HepG2 (cell line): Measurements from ENCODE around the gene KRTAP5-2. TPM values are rescaled to one million over a fixed set of nuclear protein-coding genes. Genes with fewer than 3 reads are reported as not detected.

Source experiments
- ATAC-seq: fragments of 200-7000 bp; cut with Tn5 transposase; 3 replicates; pipeline ENCODE4 v1.9.1; 2020; ENCODE audit warnings: mild to moderate bottlenecking, moderate library complexity
- BruUV-seq: library from RNA; stranded (reverse); fragments of 400-500 nt; replicated peaks from 2 replicates; lab custom pipeline; 2021; lab: Mats Ljungman, UMichigan
- CTCF ChIA-PET: fragments of 300-600 bp; formaldehyde crosslinking; extraction: SDS; loops from one replicate; lab custom pipeline; 2021; ENCODE audit warnings: low total read pairs, inconsistent platforms, low intra/inter-chr PET ratio; lab: Yijun Ruan, JAX
- POLR2A ChIA-PET: fragments of 350-600 bp; sonication (Branson Sonifier 250); formaldehyde crosslinking; loops from one replicate; lab custom pipeline; 2020; ENCODE audit warnings: antibody characterized with exemption, inconsistent platforms; lab: Yijun Ruan, JAX
- DNase-seq: peaks from one replicate; pipeline ENCODE4 v3.0.0-alpha.2; 2015; ENCODE audit warnings: low spot score
- FAIRE-seq: peaks from 3 replicates; lab custom pipeline; 2011; peaks lifted over from hg19 to GRCh38; lab: Jason Lieb, UNC
- H2AFZ ChIP-seq: one replicate; pipeline ENCODE4 v1.6.1; 2011; ENCODE audit warnings: low read length, inconsistent platforms
- H3K27ac ChIP-seq: fragments of 300-600 bp; 3 replicates; pipeline ENCODE4 v1.8.0; 2011; ENCODE audit warnings: mixed run types, mild to moderate bottlenecking, mixed read lengths, low read length, inconsistent platforms; ENCODE audit not compliant: insufficient read depth; ENCODE audit errors: extremely low read length
- H3K27me3 ChIP-seq, 2 experiments: fragments of 200-600 bp in 1 of 2; 2 replicates in 1 of 2; 3 replicates in 1 of 2; pipeline versions ENCODE4 v1.6.0 to v1.8.0; 2011; ENCODE audit warnings: low read length in 2 of 2, mild to moderate bottlenecking in 2 of 2, moderate library complexity in 2 of 2, inconsistent platforms in 1 of 2; ENCODE audit not compliant: insufficient read depth in 2 of 2, control insufficient read depth in 1 of 2
- H3K36me3 ChIP-seq, 2 experiments: fragments of 200-600 bp in 1 of 2; replicated peaks in 1 of 2; 2 replicates in 1 of 2; 3 replicates in 1 of 2; pipeline versions ENCODE4 v1.5.1 to v1.8.0; 2011; ENCODE audit warnings: low read length in 2 of 2, inconsistent platforms in 1 of 2; ENCODE audit not compliant: insufficient read depth in 2 of 2, control insufficient read depth in 1 of 2
- H3K4me1 ChIP-seq: 2 replicates; pipeline ENCODE4 v1.5.1; 2012; ENCODE audit warnings: low read length, inconsistent platforms; ENCODE audit not compliant: insufficient read depth
- H3K4me2 ChIP-seq: 2 replicates; pipeline ENCODE4 v1.6.0; 2011; ENCODE audit warnings: low read depth, low read length, inconsistent platforms
- H3K4me3 ChIP-seq, 3 experiments: fragments of 200-600 bp in 1 of 3; sonication (generic), shearing (Covaris generic) in 1 of 3; replicated peaks in 1 of 3; 2 replicates each; pipeline ENCODE4 v1.5.1; 2011 to 2016; ENCODE audit warnings: low read length in 3 of 3, inconsistent platforms in 2 of 3, low read depth in 2 of 3, mild to moderate bottlenecking in 2 of 3, control low read depth in 1 of 3, mixed read lengths in 1 of 3; ENCODE audit not compliant: insufficient read depth in 1 of 3
- H3K79me2 ChIP-seq: one replicate; pipeline ENCODE4 v1.6.1; 2011; ENCODE audit warnings: low read length, inconsistent platforms; ENCODE audit not compliant: insufficient read depth
- H3K9ac ChIP-seq: 2 replicates; pipeline ENCODE4 v1.6.0; 2011; ENCODE audit warnings: mild to moderate bottlenecking, low read depth, low read length, inconsistent platforms; ENCODE audit not compliant: insufficient read depth
- H3K9me3 ChIP-seq: 2 replicates; pipeline ENCODE4 v1.5.1; 2012; ENCODE audit warnings: mild to moderate bottlenecking, low read length
- H4K20me1 ChIP-seq: 2 replicates; pipeline ENCODE4 v1.6.0; 2011; ENCODE audit warnings: inconsistent platforms, mild to moderate bottlenecking, low read length, moderate library complexity; ENCODE audit not compliant: insufficient read depth
- CHD2 ChIP-seq: IDR thresholded peaks from 2 replicates; pipeline ENCODE4 v1.6.1; 2011; ENCODE audit warnings: low read depth, low read length, improper control_type of control experiment
- HNRNPLL ChIP-seq: fragments of 200-400 bp; formaldehyde crosslinking; IDR thresholded peaks from 2 replicates; pipeline ENCODE4 v1.6.1; 2017; ENCODE audit warnings: mild to moderate bottlenecking, low read depth, low read length; ENCODE audit not compliant: poor library complexity, severe bottlenecking
- PLRG1 ChIP-seq: fragments of 450-650 bp; conservative IDR thresholded peaks from 2 replicates; pipeline ENCODE4 v1.6.1; 2016
- THAP11 ChIP-seq: IDR thresholded peaks from 2 replicates; pipeline ENCODE4 v1.6.1; 2016; ENCODE audit warnings: missing biosample characterization, missing genetic modification reagents
- ZNF138 ChIP-seq: sonication (generic); formaldehyde crosslinking; IDR thresholded peaks from 2 replicates; pipeline ENCODE4 v1.5.0; 2020; ENCODE audit warnings: mild to moderate bottlenecking, low read depth, missing genetic modification reagents
- ZNF282 ChIP-seq: fragments of 450-650 bp; IDR thresholded peaks from 2 replicates; pipeline ENCODE4 v1.6.1; 2018; ENCODE audit not compliant: partially characterized antibody
- ZNF343 ChIP-seq: sonication (generic); formaldehyde crosslinking; IDR thresholded peaks from 2 replicates; pipeline ENCODE4 v1.4.0; 2020; ENCODE audit warnings: mild to moderate bottlenecking, missing genetic modification reagents
- WGBS: methylation state at CpG from one replicate; pipeline ENCODE4 v1.1.6; 2017; ENCODE audit warnings: low lambda C conversion rate; 5-methylcytosine and 5-hydroxymethylcytosine counted together
- in situ Hi-C: cut with HindIII; loops from 2 replicates; pipeline ENCODE4 v1.10.0; 2017; ENCODE audit warnings: low pct_unique_long_range_greater_than_20kb; ENCODE audit not compliant: extremely low pct_ligation_motif_present
- intact Hi-C: fragments of 100-400 bp; cut with micrococcal nuclease; formaldehyde crosslinking; loops from one replicate; pipeline ENCODE4 v1.10.0; 2022; ENCODE audit not compliant: unreplicated experiment
- polyA plus RNA-seq, 8 experiments: library from polyadenylated mRNA; depleted of rRNA in 3 of 8; stranded (reverse) in 7 of 8; unstranded in 1 of 8; fragments of >200 nt; fragmentation: Illumina TruSeq in 4 of 8; extraction: Trizol in 4 of 8; gene quantifications; 2 replicates each; pipeline versions ENCODE4 v1.2.1 to v1.2.3, GENCODE V29; 2011 to 2016; ENCODE audit warnings: low read depth in 4 of 8, missing spikeins in 1 of 8, mixed read lengths in 1 of 8; ENCODE audit not compliant: insufficient read depth in 1 of 8
- total RNA-seq, 5 experiments: library from RNA; depleted of rRNA; stranded (reverse); fragments of >200 nt; fragmentation: Illumina TruSeq; extraction: Trizol; gene quantifications; 2 replicates each; pipeline ENCODE4 v1.2.3, GENCODE V29; 2016; ENCODE audit warnings: low read depth in 1 of 5
- TF ChIP-seq, protein P1 (sequence below): sonication (generic); formaldehyde crosslinking; IDR thresholded peaks from 2 replicates; pipeline ENCODE4 v1.4.0; 2020; ENCODE audit warnings: missing genetic modification reagents
- TF ChIP-seq, protein P2 (sequence below): sonication (generic); formaldehyde crosslinking; IDR thresholded peaks from 2 replicates; pipeline ENCODE4 v1.4.0; 2020; ENCODE audit warnings: mild to moderate bottlenecking, missing genetic modification reagents, borderline replicate concordance

The KRTAP5-2 gene
- total and polyA plus RNA-seq, 2 of the 13 experiments (the other 11 are each of a cell fraction or from before 2014, with no cell fraction given), result not detected

DNA sequence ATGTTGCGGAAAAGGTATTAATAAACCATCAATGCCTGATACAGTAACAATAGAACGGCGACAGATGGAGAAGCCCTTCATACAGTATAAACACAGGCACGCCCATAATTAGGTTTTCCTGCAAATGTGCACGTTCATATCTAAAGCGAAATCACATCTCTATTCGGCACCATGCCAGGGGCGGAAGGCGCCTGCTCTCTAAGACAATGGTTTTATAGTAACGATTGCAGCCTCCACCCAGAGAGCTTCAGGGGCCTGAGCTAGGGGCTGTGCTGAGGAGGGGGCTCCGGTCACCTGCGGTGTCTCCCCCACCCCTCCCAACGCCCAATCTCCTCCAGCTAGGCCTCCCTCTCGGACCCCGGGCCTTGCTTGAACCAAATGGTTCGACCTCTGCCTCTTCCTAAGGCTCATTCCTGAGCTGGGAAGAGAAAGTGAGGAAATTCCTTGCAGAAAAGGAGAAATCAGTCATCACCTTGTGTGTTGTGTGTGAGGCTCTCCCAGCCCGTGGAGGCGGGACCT is 41.1 kb upstream of the KRTAP5-2 start:
- 54% methylated on average over 12 of the region's 18 CpGs for WGBS
- H3K27me3 ChIP-seq, result peaks cover 4 to 55% of the 10 kb centered on the region in 2 experiments
- CTCF ChIA-PET, result interaction anchor here (1.4 to 1.5 kb wide), 2 partner anchors 512 to 517 kb away, joined by 6 to 10 read pairs; no protein-coding TSS in a partner anchor
- H3K9me3 ChIP-seq, result no peaks in the 10 kb centered on the region
- ATAC-seq, result no peak
- no peak overlapping the region for H3K9ac ChIP-seq
- H3K4me3 ChIP-seq, result no peak overlapping the region
- H3K79me2 ChIP-seq, result no peaks in the 10 kb centered on the region
- H3K36me3 ChIP-seq, result no peaks in the 10 kb centered on the region
- no peaks in the 10 kb centered on the region for H4K20me1 ChIP-seq
- no peak for DNase-seq
- POLR2A ChIA-PET, result no interaction called here
- no TSS peak for BruUV-seq
- intact Hi-C loops, result no loop called here
- no peak overlapping the region for H2AFZ ChIP-seq
- in situ Hi-C loops, result no loop called here
- no peak overlapping the region for H3K27ac ChIP-seq
- TF ChIP-seq, protein P1, sequence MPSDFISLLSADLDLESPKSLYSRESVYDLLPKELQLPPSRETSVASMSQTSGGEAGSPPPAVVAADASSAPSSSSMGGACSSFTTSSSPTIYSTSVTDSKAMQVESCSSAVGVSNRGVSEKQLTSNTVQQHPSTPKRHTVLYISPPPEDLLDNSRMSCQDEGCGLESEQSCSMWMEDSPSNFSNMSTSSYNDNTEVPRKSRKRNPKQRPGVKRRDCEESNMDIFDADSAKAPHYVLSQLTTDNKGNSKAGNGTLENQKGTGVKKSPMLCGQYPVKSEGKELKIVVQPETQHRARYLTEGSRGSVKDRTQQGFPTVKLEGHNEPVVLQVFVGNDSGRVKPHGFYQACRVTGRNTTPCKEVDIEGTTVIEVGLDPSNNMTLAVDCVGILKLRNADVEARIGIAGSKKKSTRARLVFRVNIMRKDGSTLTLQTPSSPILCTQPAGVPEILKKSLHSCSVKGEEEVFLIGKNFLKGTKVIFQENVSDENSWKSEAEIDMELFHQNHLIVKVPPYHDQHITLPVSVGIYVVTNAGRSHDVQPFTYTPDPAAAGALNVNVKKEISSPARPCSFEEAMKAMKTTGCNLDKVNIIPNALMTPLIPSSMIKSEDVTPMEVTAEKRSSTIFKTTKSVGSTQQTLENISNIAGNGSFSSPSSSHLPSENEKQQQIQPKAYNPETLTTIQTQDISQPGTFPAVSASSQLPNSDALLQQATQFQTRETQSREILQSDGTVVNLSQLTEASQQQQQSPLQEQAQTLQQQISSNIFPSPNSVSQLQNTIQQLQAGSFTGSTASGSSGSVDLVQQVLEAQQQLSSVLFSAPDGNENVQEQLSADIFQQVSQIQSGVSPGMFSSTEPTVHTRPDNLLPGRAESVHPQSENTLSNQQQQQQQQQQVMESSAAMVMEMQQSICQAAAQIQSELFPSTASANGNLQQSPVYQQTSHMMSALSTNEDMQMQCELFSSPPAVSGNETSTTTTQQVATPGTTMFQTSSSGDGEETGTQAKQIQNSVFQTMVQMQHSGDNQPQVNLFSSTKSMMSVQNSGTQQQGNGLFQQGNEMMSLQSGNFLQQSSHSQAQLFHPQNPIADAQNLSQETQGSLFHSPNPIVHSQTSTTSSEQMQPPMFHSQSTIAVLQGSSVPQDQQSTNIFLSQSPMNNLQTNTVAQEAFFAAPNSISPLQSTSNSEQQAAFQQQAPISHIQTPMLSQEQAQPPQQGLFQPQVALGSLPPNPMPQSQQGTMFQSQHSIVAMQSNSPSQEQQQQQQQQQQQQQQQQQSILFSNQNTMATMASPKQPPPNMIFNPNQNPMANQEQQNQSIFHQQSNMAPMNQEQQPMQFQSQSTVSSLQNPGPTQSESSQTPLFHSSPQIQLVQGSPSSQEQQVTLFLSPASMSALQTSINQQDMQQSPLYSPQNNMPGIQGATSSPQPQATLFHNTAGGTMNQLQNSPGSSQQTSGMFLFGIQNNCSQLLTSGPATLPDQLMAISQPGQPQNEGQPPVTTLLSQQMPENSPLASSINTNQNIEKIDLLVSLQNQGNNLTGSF (CRISPR knock-in tag), result no peak
- TF ChIP-seq ZNF282 (no peak), ZNF343 (CRISPR knock-in tag) (no peak), HNRNPLL (no peak), ZNF138 (CRISPR knock-in tag) (no peak), PLRG1 (no peak), CHD2 (no peak), THAP11 (no peak)
- TF ChIP-seq, protein P2, sequence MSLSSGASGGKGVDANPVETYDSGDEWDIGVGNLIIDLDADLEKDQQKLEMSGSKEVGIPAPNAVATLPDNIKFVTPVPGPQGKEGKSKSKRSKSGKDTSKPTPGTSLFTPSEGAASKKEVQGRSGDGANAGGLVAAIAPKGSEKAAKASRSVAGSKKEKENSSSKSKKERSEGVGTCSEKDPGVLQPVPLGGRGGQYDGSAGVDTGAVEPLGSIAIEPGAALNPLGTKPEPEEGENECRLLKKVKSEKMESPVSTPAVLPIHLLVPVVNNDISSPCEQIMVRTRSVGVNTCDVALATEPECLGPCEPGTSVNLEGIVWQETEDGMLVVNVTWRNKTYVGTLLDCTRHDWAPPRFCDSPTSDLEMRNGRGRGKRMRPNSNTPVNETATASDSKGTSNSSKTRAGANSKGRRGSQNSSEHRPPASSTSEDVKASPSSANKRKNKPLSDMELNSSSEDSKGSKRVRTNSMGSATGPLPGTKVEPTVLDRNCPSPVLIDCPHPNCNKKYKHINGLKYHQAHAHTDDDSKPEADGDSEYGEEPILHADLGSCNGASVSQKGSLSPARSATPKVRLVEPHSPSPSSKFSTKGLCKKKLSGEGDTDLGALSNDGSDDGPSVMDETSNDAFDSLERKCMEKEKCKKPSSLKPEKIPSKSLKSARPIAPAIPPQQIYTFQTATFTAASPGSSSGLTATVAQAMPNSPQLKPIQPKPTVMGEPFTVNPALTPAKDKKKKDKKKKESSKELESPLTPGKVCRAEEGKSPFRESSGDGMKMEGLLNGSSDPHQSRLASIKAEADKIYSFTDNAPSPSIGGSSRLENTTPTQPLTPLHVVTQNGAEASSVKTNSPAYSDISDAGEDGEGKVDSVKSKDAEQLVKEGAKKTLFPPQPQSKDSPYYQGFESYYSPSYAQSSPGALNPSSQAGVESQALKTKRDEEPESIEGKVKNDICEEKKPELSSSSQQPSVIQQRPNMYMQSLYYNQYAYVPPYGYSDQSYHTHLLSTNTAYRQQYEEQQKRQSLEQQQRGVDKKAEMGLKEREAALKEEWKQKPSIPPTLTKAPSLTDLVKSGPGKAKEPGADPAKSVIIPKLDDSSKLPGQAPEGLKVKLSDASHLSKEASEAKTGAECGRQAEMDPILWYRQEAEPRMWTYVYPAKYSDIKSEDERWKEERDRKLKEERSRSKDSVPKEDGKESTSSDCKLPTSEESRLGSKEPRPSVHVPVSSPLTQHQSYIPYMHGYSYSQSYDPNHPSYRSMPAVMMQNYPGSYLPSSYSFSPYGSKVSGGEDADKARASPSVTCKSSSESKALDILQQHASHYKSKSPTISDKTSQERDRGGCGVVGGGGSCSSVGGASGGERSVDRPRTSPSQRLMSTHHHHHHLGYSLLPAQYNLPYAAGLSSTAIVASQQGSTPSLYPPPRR (CRISPR knock-in tag), result no peak
- no peak overlapping the region for H3K4me2 ChIP-seq
- no peak for FAIRE-seq
- no peaks in the 10 kb centered on the region for H3K4me1 ChIP-seq
